B cell (primary cell): Measurements from ENCODE around the gene C1QTNF6. TPM values are rescaled to one million over a fixed set of nuclear protein-coding genes. Genes with fewer than 3 reads are reported as not detected.
A peak's percentile ranks its signal among the peaks of the same experiment; 100 is the strongest.

ENCODE experiments used
- ATAC-seq: fragments of 200-7000 bp; cut with Tn5 transposase; one replicate; pipeline ENCODE4 v1.10.0; 2021; ENCODE audit warnings: low read depth, mild to moderate bottlenecking, moderate number of reproducible peaks, moderate library complexity
- CTCF ChIA-PET: fragments of 350-600 bp; sonication (Branson Sonifier 250); formaldehyde crosslinking; loops from one replicate; lab custom pipeline; 2021; ENCODE audit warnings: antibody characterized with exemption, inconsistent platforms; lab: Charles Lee
- POLR2A ChIA-PET: fragments of 350-600 bp; sonication (Branson Sonifier 250); formaldehyde crosslinking; loops from one replicate; lab custom pipeline; 2021; ENCODE audit warnings: antibody characterized with exemption; lab: Charles Lee
- DNase-seq: peaks from one replicate; pipeline ENCODE4 v3.0.0; 2013
- H2AFZ ChIP-seq: 2 replicates; pipeline ENCODE4 v1.6.1; 2012; ENCODE audit warnings: mild to moderate bottlenecking, low read depth, low read length; ENCODE audit not compliant: insufficient read depth, poor library complexity, severe bottlenecking
- H3K27ac ChIP-seq, 2 donors: 1 replicate in 1 of 2; 2 replicates in 1 of 2; pipeline ENCODE4 v1.5.1; 2012 to 2013; ENCODE audit warnings: low read length in 2 of 2, mild to moderate bottlenecking in 2 of 2, moderate library complexity in 1 of 2
- H3K27me3 ChIP-seq, 4 experiments: fragments of 200-600 bp in 1 of 4; sonication (generic) in 1 of 4; replicated peaks in 1 of 4; 1 replicate in 2 of 4; 2 replicates in 2 of 4; pipeline versions ENCODE4 v1.6.1 to v1.7.0; 2013 to 2016; ENCODE audit warnings: low read length in 3 of 4, mild to moderate bottlenecking in 2 of 4, mixed read lengths in 1 of 4, moderate library complexity in 1 of 4; ENCODE audit not compliant: insufficient read depth in 4 of 4, control insufficient read depth in 3 of 4; ENCODE audit errors: control extremely low read depth in 1 of 4
- H3K36me3 ChIP-seq, 2 experiments: replicated peaks in 1 of 2; 1 replicate in 1 of 2; 2 replicates in 1 of 2; pipeline versions ENCODE4 v1.6.1 to v1.7.1; 2013; ENCODE audit warnings: low read length in 1 of 2; ENCODE audit not compliant: insufficient read depth in 2 of 2, control insufficient read depth in 1 of 2; ENCODE audit errors: control extremely low read depth in 1 of 2, extremely low read depth in 1 of 2
- H3K4me1 ChIP-seq, 2 donors: fragments of 200-600 bp in 1 of 2; sonication (generic) in 1 of 2; 1 replicate in 1 of 2; 2 replicates in 1 of 2; pipeline versions ENCODE4 v1.5.1 to v1.6.1; 2013 to 2017; ENCODE audit warnings: low read length in 2 of 2; ENCODE audit not compliant: control insufficient read depth in 2 of 2, insufficient read depth in 2 of 2
- H3K4me2 ChIP-seq: replicated peaks from 2 replicates; pipeline ENCODE3; 2012; ENCODE audit warnings: mild to moderate bottlenecking, low read depth, low read length; ENCODE audit not compliant: poor library complexity, severe bottlenecking
- H3K4me3 ChIP-seq, 5 experiments: fragments of 200-600 bp in 1 of 5; sonication (generic) in 1 of 5; 1 replicate in 3 of 5; 2 replicates in 2 of 5; pipeline versions ENCODE4 v1.5.1 to v1.7.0; 2011 to 2016; ENCODE audit warnings: low read length in 4 of 5, mild to moderate bottlenecking in 4 of 5, low read depth in 2 of 5, control low read depth in 1 of 5, moderate library complexity in 1 of 5; ENCODE audit not compliant: insufficient read depth in 1 of 5; ENCODE audit errors: control extremely low read depth in 1 of 5, extremely low read depth in 1 of 5
- H3K79me2 ChIP-seq: fragments of 200-600 bp; sonication (generic); one replicate; pipeline ENCODE4 v1.6.0; 2016; ENCODE audit warnings: low read length; ENCODE audit not compliant: control insufficient read depth, insufficient read depth
- H3K9ac ChIP-seq: fragments of 200-600 bp; sonication (generic); 2 replicates; pipeline ENCODE4 v1.6.1; 2017; ENCODE audit warnings: mild to moderate bottlenecking, low read length, moderate library complexity
- H3K9me3 ChIP-seq, 3 donors: one replicate each; pipeline versions ENCODE4 v1.6.1 to v1.7.1; 2013; ENCODE audit warnings: low read length in 2 of 3; ENCODE audit not compliant: control insufficient read depth in 2 of 3, insufficient read depth in 1 of 3; ENCODE audit errors: control extremely low read depth in 1 of 3
- H4K20me1 ChIP-seq: 2 replicates; pipeline ENCODE4 v1.6.0; 2012; ENCODE audit warnings: mild to moderate bottlenecking, low read length; ENCODE audit not compliant: insufficient read depth, control insufficient read depth, poor library complexity, severe bottlenecking
- H3K27ac Mint-ChIP-seq: one replicate; pipeline ENCODE4 v1.8.0; 2021; ENCODE audit warnings: mixed read lengths
- H3K27me3 Mint-ChIP-seq: one replicate; pipeline ENCODE4 v1.8.0; 2021; ENCODE audit warnings: mixed read lengths
- H3K4me1 Mint-ChIP-seq: one replicate; pipeline ENCODE4 v1.8.0; 2021; ENCODE audit warnings: mixed read lengths
- H3K4me3 Mint-ChIP-seq: one replicate; pipeline ENCODE4 v1.8.0; 2021; ENCODE audit warnings: mixed read lengths
- H3K9me3 Mint-ChIP-seq: one replicate; pipeline ENCODE4 v1.8.0; 2022; ENCODE audit warnings: mixed read lengths; ENCODE audit not compliant: insufficient read depth
- CTCF ChIP-seq: fragments of 200-600 bp; IDR thresholded peaks from one replicate; pipeline ENCODE4 v1.8.0; 2022; ENCODE audit warnings: antibody characterized with exemption, mild to moderate bottlenecking
- EZH2 ChIP-seq: IDR thresholded peaks from 2 replicates; pipeline ENCODE4 v1.6.1; 2012; ENCODE audit warnings: borderline replicate concordance, low read depth, mild to moderate bottlenecking, moderate library complexity, low read length; ENCODE audit not compliant: insufficient read depth, poor library complexity, severe bottlenecking
- WGBS: methylation state at CpG from one replicate; pipeline ENCODE4 v1.1.5; 2013; ENCODE audit warnings: missing lambda C conversion rate; ENCODE audit not compliant: insufficient coverage; 5-methylcytosine and 5-hydroxymethylcytosine counted together
- intact Hi-C: fragments of 100-400 bp; cut with micrococcal nuclease; formaldehyde crosslinking; loops from one replicate; pipeline ENCODE4 v1.10.0; 2022
- polyA plus RNA-seq: library from polyadenylated mRNA; depleted of rRNA; stranded (reverse); fragments of >200 nt; gene quantifications from 2 replicates; pipeline ENCODE4 v1.2.3, GENCODE V29; 2012
- total RNA-seq, 2 donors: library from RNA; stranded (reverse); fragments of 120-200 nt in 1 of 2; gene quantifications; 1 replicate in 1 of 2; 2 replicates in 1 of 2; pipeline versions ENCODE4 v1.2.3 to v1.2.4, GENCODE V29; 2013 to 2022

C1QTNF6 gene
- total and polyA plus RNA-seq, 2 donors (not counting 1 experiment from before 2014, with no cell fraction given), result 18.5 to 33.9 TPM

GRCh38 chr22:37175414-37176281 is 12.4 kb downstream of the C1QTNF6 start:
- Mint-ChIP-seq H3K4me3 (no peak overlapping the region), H3K9me3 (no peaks in the 10 kb centered on the region), H3K27me3 (peaks cover 30% of the 10 kb centered on the region), H3K4me1 (peaks cover 13% of the 10 kb centered on the region), H3K27ac (no peak overlapping the region)
- WGBS, result 84% methylated on average over 16 of the region's 18 CpGs
- ChIA-PET CTCF (interaction anchor here (0.6 kb wide), 1 partner anchor 289 kb away, joined by 4 read pairs; no protein-coding TSS in a partner anchor), POLR2A (no interaction called here)
- no peak overlapping the region for H3K4me3 ChIP-seq
- peaks cover 11 to 15% of the 10 kb centered on the region in 2 donors for H3K4me1 ChIP-seq
- H3K27me3 ChIP-seq, result peaks cover 0 to 19% (median 0%) of the 10 kb centered on the region in 4 experiments
- no peaks in the 10 kb centered on the region for H3K79me2 ChIP-seq
- H3K9me3 ChIP-seq, result peaks cover 0 to 5% (median 0%) of the 10 kb centered on the region in 3 donors
- H3K9ac ChIP-seq, result no peak overlapping the region
- no peak overlapping the region for H3K27ac ChIP-seq
- ATAC-seq (no peak), DNase-seq (no peak)
- intact Hi-C loops, result no loop called here
- H2AFZ ChIP-seq, result no peak overlapping the region
- H3K36me3 ChIP-seq, result no peaks in the 10 kb centered on the region
- peak overlapping the region; percentile 73 for H3K4me2 ChIP-seq
- no peaks in the 10 kb centered on the region for H4K20me1 ChIP-seq
- TF ChIP-seq EZH2 (no peak), CTCF (no peak)

- Histone ChIP-seq H3K9me3 (peaks cover 0 to 5% (median 0%) of the 10 kb centered on the region in 3 donors), H3K9ac (no peak overlapping the region), H3K4me2 (no peak overlapping the region), H4K20me1 (no peaks in the 10 kb centered on the region), H3K27me3 (peaks cover 0 to 19% (median 0%) of the 10 kb centered on the region in 4 experiments), H2AFZ (no peak overlapping the region), H3K27ac (no peak overlapping the region), H3K36me3 (no peaks in the 10 kb centered on the region), H3K79me2 (no peaks in the 10 kb centered on the region), H3K4me1 (peaks cover 11 to 15% of the 10 kb centered on the region in 2 donors), H3K4me3 (no peak overlapping the region)
- peaks cover 13% of the 10 kb centered on the region for H3K4me1 Mint-ChIP-seq
- H3K9me3 Mint-ChIP-seq, result no peaks in the 10 kb centered on the region
- POLR2A ChIA-PET, result no interaction called here
- H3K4me3 Mint-ChIP-seq, result no peak overlapping the region
- no peak for TF ChIP-seq EZH2
- TF ChIP-seq CTCF, result no peak
- ATAC-seq (no peak), DNase-seq (no peak)
- CTCF ChIA-PET, result interaction anchor here (0.6 to 1.1 kb wide), 2 partner anchors 12 to 289 kb away, joined by 3 to 4 read pairs; no protein-coding TSS in a partner anchor
- H3K27ac Mint-ChIP-seq, result no peak overlapping the region
- intact Hi-C loops, result no loop called here
- 96% methylated on average over 3 of the region's 9 CpGs for WGBS
- H3K27me3 Mint-ChIP-seq, result peaks cover 30% of the 10 kb centered on the region
Observed at GRCh38 chr22:37174964-37175363, 13.1 kb downstream of the C1QTNF6 start.
